Heart right ventricle (tissue), 16 donors: ENCODE measurements around the gene SLC8A1. TPM values are rescaled to one million over a fixed set of nuclear protein-coding genes. Genes with fewer than 3 reads are reported as not detected.

Experiments used
- ATAC-seq, 8 donors: fragments of 200-7000 bp; cut with Tn5 transposase; one replicate each; pipeline ENCODE4 v1.9.1; 2020; ENCODE audit warnings: mild to moderate bottlenecking in 8 of 8, moderate library complexity in 8 of 8, moderate number of reproducible peaks in 1 of 8
- DNase-seq, 2 donors: peaks; one replicate each; pipeline ENCODE4 v3.0.0-alpha.2; 2020
- H3K27ac ChIP-seq, 10 donors: fragments of 200-600 bp; sonication (generic) in 2 of 10; one replicate each; pipeline versions ENCODE4 v1.5.0 to v1.8.0; 2020 to 2022; ENCODE audit warnings: mild to moderate bottlenecking in 3 of 10
- H3K27me3 ChIP-seq, 7 donors: fragments of 200-600 bp; one replicate each; pipeline ENCODE4 v1.8.0; 2021 to 2022; ENCODE audit warnings: mild to moderate bottlenecking in 2 of 7
- H3K36me3 ChIP-seq, 9 donors: fragments of 200-600 bp; sonication (generic) in 1 of 9; one replicate each; pipeline versions ENCODE4 v1.5.0 to v1.8.0; 2020 to 2022; ENCODE audit warnings: mild to moderate bottlenecking in 2 of 9
- H3K4me1 ChIP-seq, 9 donors: fragments of 200-600 bp; sonication (generic) in 1 of 9; one replicate each; pipeline versions ENCODE4 v1.5.0 to v1.8.0; 2020 to 2022; ENCODE audit warnings: mild to moderate bottlenecking in 4 of 9
- H3K4me3 ChIP-seq, 10 donors: fragments of 200-600 bp; sonication (generic) in 2 of 10; one replicate each; pipeline versions ENCODE4 v1.5.0 to v1.8.0; 2020 to 2022; ENCODE audit warnings: mild to moderate bottlenecking in 7 of 10, moderate library complexity in 2 of 10
- H3K9me3 ChIP-seq, 11 donors: fragments of 200-600 bp in 10 of 11; sonication (generic) in 2 of 11; one replicate each; pipeline versions ENCODE4 v1.5.0 to v1.8.0; 2013 to 2022; ENCODE audit warnings: mild to moderate bottlenecking in 2 of 11, control low read depth in 1 of 11, moderate library complexity in 1 of 11
- CTCF ChIP-seq, 9 donors: fragments of 200-600 bp; sonication (generic) in 2 of 9; IDR thresholded peaks; one replicate each; pipeline versions ENCODE4 v1.5.0 to v1.8.0; 2021 to 2022; ENCODE audit warnings: antibody characterized with exemption in 9 of 9, mild to moderate bottlenecking in 5 of 9, moderate library complexity in 1 of 9
- WGBS, 2 donors: extraction: QIAGEN DNeasy Blood & Tissue Kit; methylation state at CpG; one replicate each; pipeline ENCODE4 v1.1.7; 2013; ENCODE audit warnings: inconsistent platforms in 1 of 2; 5-methylcytosine and 5-hydroxymethylcytosine counted together
- intact Hi-C, 10 donors: fragments of 100-400 bp; cut with DNase I; formaldehyde crosslinking; loops; one replicate each; pipeline versions ENCODE4 v1.11.1 to v1.14.2; 2022
- polyA plus RNA-seq, 2 donors: library from polyadenylated mRNA; stranded (reverse); fragments of 200-250 nt; gene quantifications; one replicate each; pipeline ENCODE4 v1.2.3, GENCODE V29; 2013
- total RNA-seq, 10 donors: library from RNA; stranded (reverse); fragmentation: NEBNext Ultra II Directional in 3 of 10; extraction: Animal tissue kit (Norgen Biotek cat#: 25700) in 3 of 10; gene quantifications; one replicate each; pipeline versions ENCODE4 v1.2.1 to v1.2.4, GENCODE V29; 2021 to 2023
- donor health status: Arrhythmogenic right ventricular cardiomyopathy.
- donor health status: ischemic (EF 13 %, LVEDD 7.1; RV severe dilation, severe dysfunction).
- donor health status: healthy with polysubstance abuse.
- donor health status: DM: no; HTN: yes; CAD: no.
- donor health status: DM: no; HTN: no; CAD: no.
- donor health status: ischemic (EF 25% LVEDD 6.9; RV normal size, moderate dysfunction).
- donor health status: ischemic (EF 25% LVEDD 5.7; RV mildly dilated, moderate dysfunction).
- donor health status: healthy.
- donor health status: DM: yes; HTN: yes; CAD: no.
- donor health status: Ischemic cardiomyopathy.
- donor health status: ischemic (EF 35%, LVEDD 5.7; RV mildly dilated, moderate dysfunction).
- donor health status: nonischemic (EF 11% LVEDD 7.7; RV severe dilation, severe dysfunction).
- donor health status: DM: yes; HTN: yes; CAD: no.
- donor health status: PGD.
- donor health status: ischemic (EF 29% LVEDD 5.4; RV normal size, mild dysfunction).
- donor health status: nonischemic (EF 23%, LVEDD 6.1; RV moderate dilation, normal function).

The SLC8A1 gene
- total and polyA plus RNA-seq, 12 donors: 11.1 to 1,497 (median 1,067) TPM

DNA sequence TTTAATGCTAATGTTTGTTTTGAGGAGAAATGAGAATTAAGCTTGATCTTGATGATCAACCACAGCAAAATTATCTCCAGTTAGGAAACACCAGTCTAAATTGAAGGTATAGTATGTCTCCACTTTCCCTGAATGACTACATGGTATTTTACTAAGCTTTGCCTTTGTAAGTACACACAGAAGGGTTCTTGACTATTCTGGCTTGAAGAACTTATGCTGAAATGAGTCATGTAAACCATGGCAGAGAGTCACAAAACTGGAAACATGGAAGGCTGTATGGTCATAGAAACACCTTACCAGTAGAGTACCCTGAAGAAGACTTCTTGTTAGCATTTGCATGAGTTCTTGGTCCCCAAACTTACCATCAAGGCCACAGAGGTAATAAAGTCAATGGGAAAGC, 250.5 kb downstream of the SLC8A1 start:
- H3K9me3 ChIP-seq: no peaks in the 10 kb centered on the region
- TF ChIP-seq CTCF (IDR thresholded peaks at IDR 0.05): no peak
- H3K4me3 ChIP-seq: no peak overlapping the region
- H3K36me3 ChIP-seq: no peaks in the 10 kb centered on the region
- ATAC-seq: no peak
- peaks cover 2 to 53% (median 17%) of the 10 kb centered on the region in 9 donors for H3K4me1 ChIP-seq
- intact Hi-C loops: no loop called here
- H3K27ac ChIP-seq: no peak overlapping the region
- no peaks in the 10 kb centered on the region for H3K27me3 ChIP-seq
- no peak for DNase-seq

DNA sequence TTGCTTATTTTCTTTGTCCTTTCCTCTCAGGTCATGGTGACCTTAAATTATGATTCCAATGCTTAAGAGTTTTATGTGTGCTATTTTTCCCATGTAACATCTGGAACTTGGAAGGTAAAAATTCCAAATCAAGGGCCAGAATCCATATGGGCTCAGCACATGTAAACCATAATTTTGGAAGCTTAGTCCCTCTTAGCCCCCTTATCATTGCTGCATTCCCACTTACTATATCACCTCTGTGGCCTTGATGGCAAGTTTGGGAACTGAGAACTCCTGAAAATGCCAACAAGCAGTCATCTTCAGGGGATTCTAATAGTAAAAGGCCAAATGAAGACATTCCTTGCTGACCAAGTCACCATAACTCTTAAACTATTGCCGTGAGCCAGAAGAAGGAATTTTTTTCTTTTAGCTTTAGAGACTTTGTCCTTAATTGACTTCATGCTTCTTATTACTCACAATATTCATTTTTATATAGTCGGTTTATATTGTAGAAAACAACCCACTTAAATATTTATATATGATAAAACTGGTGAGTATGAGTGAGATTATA, 251.4 kb downstream of the SLC8A1 start:
- WGBS, 2 donors: 66 to 73% methylated on average over 2 of the region's 2 CpGs
- intact Hi-C loops: no loop called here
- Histone ChIP-seq H3K27ac (peak overlapping the region in 1 of 10 donors; percentile 32), H3K27me3 (no peaks in the 10 kb centered on the region), H3K36me3 (no peaks in the 10 kb centered on the region), H3K4me3 (no peak overlapping the region), H3K4me1 (peaks cover 2 to 51% (median 17%) of the 10 kb centered on the region in 9 donors), H3K9me3 (no peaks in the 10 kb centered on the region)
- DNase-seq (no peak), ATAC-seq (no peak)
- TF ChIP-seq CTCF (IDR thresholded peaks at IDR 0.05): no peak

DNA sequence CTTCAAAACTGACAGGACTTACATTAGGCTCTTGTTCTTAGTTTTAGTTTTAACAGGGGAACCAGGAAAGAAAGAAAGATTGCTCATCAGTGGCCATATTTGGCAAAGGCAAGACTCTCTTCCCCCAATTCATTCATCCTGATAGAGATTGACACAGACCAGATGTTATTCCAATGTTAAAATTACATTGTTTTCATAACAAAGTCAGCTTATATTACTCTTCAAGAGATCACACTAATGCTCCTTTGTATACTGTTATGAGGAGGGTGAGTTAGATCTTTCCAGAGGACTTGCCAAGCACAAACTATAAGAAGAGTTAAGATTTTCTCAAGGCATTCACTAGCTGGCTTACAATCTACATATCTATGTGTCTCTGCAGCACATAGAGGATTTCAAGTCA, 252.1 kb downstream of the SLC8A1 start:
- Histone ChIP-seq H3K9me3 (no peaks in the 10 kb centered on the region), H3K36me3 (no peaks in the 10 kb centered on the region), H3K27me3 (no peaks in the 10 kb centered on the region), H3K4me1 (peaks cover 2 to 51% (median 17%) of the 10 kb centered on the region in 9 donors), H3K4me3 (no peak overlapping the region), H3K27ac (no peak overlapping the region)
- DNase-seq (no peak), ATAC-seq (no peak)
- intact Hi-C loops: no loop called here
- no peak for TF ChIP-seq CTCF (IDR thresholded peaks at IDR 0.05)

DNA sequence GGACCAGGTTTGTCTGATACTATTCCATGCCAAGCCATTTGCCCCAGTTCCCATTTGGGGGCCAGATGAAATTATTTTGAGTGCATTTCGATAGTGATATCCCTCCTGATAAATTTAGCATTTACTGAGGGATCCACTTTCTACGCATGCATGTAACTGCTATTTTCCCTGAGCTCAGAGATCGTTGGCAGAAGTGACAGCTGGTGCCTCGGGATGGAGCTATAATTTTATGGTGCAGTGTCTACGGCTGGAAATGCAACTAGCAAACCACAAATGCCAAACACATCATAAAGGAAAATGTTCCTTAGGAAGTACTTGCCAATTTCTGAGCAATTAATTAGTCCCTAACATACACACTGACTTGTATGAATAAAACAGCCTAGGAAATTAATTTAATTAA, 254.8 kb downstream of the SLC8A1 start:
- Histone ChIP-seq H3K4me1 (peaks cover 0 to 35% (median 6%) of the 10 kb centered on the region in 9 donors), H3K36me3 (no peaks in the 10 kb centered on the region), H3K27me3 (no peaks in the 10 kb centered on the region), H3K27ac (no peak overlapping the region), H3K9me3 (no peaks in the 10 kb centered on the region), H3K4me3 (no peak overlapping the region)
- 37 to 52% methylated on average over 5 of the region's 5 CpGs for WGBS, 2 donors
- TF ChIP-seq CTCF (IDR thresholded peaks at IDR 0.05): no peak
- ATAC-seq: peak in 2 of 8 donors; percentile 16 to 36
- DNase-seq: no peak
- intact Hi-C loops: no loop called here
